OCI-LY1 (cell line): ENCODE results near the gene SURF2.

ENCODE experiments used
- H2AFZ ChIP-seq: fragments of 200-600 bp; sonication (generic), shearing (Covaris generic); 2 replicates; pipeline ENCODE4 v1.6.0; 2014; ENCODE audit warnings: antibody characterized with exemption, mild to moderate bottlenecking, low read length
- H3F3A ChIP-seq: fragments of 200-600 bp; sonication (generic), shearing (Covaris generic); 2 replicates; pipeline ENCODE4 v1.6.0; 2014; ENCODE audit warnings: mild to moderate bottlenecking, antibody characterized with exemption, low read length, moderate library complexity; ENCODE audit not compliant: insufficient read depth
- H3K27ac ChIP-seq: fragments of 200-600 bp; sonication (generic); 2 replicates; pipeline ENCODE4 v1.5.1; 2014; ENCODE audit warnings: low read length, mixed run types, mild to moderate bottlenecking, low read depth; ENCODE audit not compliant: poor library complexity, severe bottlenecking
- H3K27me3 ChIP-seq: fragments of 200-600 bp; sonication (generic); 2 replicates; pipeline ENCODE4 v1.6.0; 2014; ENCODE audit warnings: antibody characterized with exemption, mild to moderate bottlenecking, low read length, moderate library complexity; ENCODE audit not compliant: insufficient read depth
- H3K36me3 ChIP-seq: fragments of 200-600 bp; sonication (generic); 2 replicates; pipeline ENCODE4 v1.6.1; 2014; ENCODE audit warnings: mild to moderate bottlenecking, antibody characterized with exemption, low read length, moderate library complexity, mixed read lengths; ENCODE audit not compliant: insufficient read depth
- H3K4me1 ChIP-seq: fragments of 200-600 bp; sonication (generic); 2 replicates; pipeline ENCODE4 v1.5.1; 2014; ENCODE audit warnings: mild to moderate bottlenecking, low read length, moderate library complexity; ENCODE audit not compliant: insufficient read depth, severe bottlenecking
- H3K4me2 ChIP-seq: fragments of 200-600 bp; sonication (generic), shearing (Covaris generic); 2 replicates; pipeline ENCODE4 v1.6.1; 2014; ENCODE audit warnings: low read length
- H3K4me3 ChIP-seq: fragments of 200-600 bp; sonication (generic); 2 replicates; pipeline ENCODE4 v1.5.1; 2014; ENCODE audit warnings: low read length, low read depth, mild to moderate bottlenecking, mixed read lengths; ENCODE audit not compliant: poor library complexity, severe bottlenecking
- H3K79me2 ChIP-seq: fragments of 200-600 bp; shearing (Covaris generic); 2 replicates; pipeline ENCODE4 v1.6.1; 2016; ENCODE audit warnings: mixed run types, low read length, mixed read lengths; ENCODE audit not compliant: insufficient read depth
- H3K9ac ChIP-seq: fragments of 200-600 bp; sonication (generic), shearing (Covaris generic); 2 replicates; pipeline ENCODE4 v1.6.1; 2014; ENCODE audit warnings: mild to moderate bottlenecking, low read length, mixed read lengths
- H3K9me2 ChIP-seq: fragments of 200-600 bp; sonication (generic), shearing (Covaris generic); 2 replicates; pipeline ENCODE4 v1.6.1; 2014; ENCODE audit warnings: low read depth, mild to moderate bottlenecking, low read length, mixed read lengths
- H3K9me3 ChIP-seq: fragments of 200-600 bp; shearing (Covaris generic); 2 replicates; pipeline ENCODE4 v1.6.1; 2014; ENCODE audit warnings: low read length, mixed read lengths
- H4K20me1 ChIP-seq: fragments of 200-600 bp; sonication (generic), shearing (Covaris generic); 2 replicates; pipeline ENCODE4 v1.6.0; 2016; ENCODE audit warnings: mild to moderate bottlenecking, low read length; ENCODE audit not compliant: insufficient read depth
- EZH2 ChIP-seq: fragments of 200-600 bp; sonication (generic), shearing (Covaris generic); IDR thresholded peaks from 2 replicates; pipeline ENCODE4 v1.8.0; 2017; ENCODE audit warnings: borderline replicate concordance, mixed run types, mild to moderate bottlenecking, antibody characterized with exemption, low read length, moderate library complexity, mixed read lengths
- TF ChIP-seq, protein P1 (sequence below): fragments of 200-600 bp; sonication (generic), shearing (Covaris generic); IDR thresholded peaks from 2 replicates; pipeline ENCODE4 v1.5.1; 2017; ENCODE audit warnings: mild to moderate bottlenecking, antibody characterized with exemption, low read length, moderate library complexity, mixed read lengths

The SURF2 gene

DNA sequence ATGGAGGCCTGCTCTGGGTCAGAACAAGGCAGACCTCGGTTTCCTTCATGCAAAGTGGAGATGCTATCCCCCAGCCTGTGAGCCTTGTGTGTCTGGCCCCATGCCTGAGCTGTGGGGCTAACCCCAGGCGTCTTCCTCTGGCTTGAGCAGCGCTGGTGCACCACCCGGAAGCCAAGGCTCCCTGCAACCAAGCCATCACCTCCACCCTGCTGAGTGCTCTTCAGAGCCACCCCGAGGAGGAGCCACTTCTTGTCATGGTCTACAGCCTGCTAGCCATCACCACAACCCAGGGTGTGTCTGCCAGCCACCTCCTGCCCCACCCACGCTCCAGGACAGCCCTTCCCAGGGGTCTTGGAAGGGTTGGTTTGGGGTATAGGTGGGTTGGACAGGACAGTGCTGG lies 45.2 kb downstream of the SURF2 start:
- peaks cover 31% of the 10 kb centered on the region for H3K36me3 ChIP-seq
- no peak overlapping the region for H3K9ac ChIP-seq
- H3F3A ChIP-seq = no peaks in the 10 kb centered on the region
- no peak overlapping the region for H3K4me3 ChIP-seq
- peaks cover 5% of the 10 kb centered on the region for H3K27me3 ChIP-seq
- H4K20me1 ChIP-seq = no peaks in the 10 kb centered on the region
- H3K9me3 ChIP-seq = no peaks in the 10 kb centered on the region
- no peaks in the 10 kb centered on the region for H3K4me1 ChIP-seq
- H2AFZ ChIP-seq = no peak overlapping the region
- no peaks in the 10 kb centered on the region for H3K9me2 ChIP-seq
- no peaks in the 10 kb centered on the region for H3K79me2 ChIP-seq
- no peak overlapping the region for H3K27ac ChIP-seq
- no peak for TF ChIP-seq EZH2
- TF ChIP-seq, protein P1, sequence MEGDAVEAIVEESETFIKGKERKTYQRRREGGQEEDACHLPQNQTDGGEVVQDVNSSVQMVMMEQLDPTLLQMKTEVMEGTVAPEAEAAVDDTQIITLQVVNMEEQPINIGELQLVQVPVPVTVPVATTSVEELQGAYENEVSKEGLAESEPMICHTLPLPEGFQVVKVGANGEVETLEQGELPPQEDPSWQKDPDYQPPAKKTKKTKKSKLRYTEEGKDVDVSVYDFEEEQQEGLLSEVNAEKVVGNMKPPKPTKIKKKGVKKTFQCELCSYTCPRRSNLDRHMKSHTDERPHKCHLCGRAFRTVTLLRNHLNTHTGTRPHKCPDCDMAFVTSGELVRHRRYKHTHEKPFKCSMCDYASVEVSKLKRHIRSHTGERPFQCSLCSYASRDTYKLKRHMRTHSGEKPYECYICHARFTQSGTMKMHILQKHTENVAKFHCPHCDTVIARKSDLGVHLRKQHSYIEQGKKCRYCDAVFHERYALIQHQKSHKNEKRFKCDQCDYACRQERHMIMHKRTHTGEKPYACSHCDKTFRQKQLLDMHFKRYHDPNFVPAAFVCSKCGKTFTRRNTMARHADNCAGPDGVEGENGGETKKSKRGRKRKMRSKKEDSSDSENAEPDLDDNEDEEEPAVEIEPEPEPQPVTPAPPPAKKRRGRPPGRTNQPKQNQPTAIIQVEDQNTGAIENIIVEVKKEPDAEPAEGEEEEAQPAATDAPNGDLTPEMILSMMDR = no peak
- no peak overlapping the region for H3K4me2 ChIP-seq

DNA sequence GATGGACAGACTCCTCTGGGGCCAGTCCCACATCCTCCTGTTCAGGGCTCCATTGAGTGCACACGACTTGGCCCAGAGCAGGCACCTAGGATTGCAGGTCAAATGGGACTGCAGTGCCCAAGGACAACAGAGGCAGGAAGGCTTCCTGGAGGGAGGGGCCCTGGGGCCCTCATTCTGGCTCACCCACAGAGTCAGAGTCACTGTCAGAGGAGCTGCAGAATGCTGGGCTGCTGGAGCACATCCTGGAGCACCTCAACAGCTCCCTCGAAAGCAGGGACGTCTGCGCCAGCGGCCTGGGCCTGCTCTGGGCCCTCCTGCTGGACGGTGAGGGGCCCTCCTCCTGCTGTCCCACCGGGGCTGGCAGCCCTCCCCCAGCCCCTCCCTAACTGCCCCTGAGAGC lies 46.3 kb downstream of the SURF2 start:
- no peaks in the 10 kb centered on the region for H4K20me1 ChIP-seq

DNA sequence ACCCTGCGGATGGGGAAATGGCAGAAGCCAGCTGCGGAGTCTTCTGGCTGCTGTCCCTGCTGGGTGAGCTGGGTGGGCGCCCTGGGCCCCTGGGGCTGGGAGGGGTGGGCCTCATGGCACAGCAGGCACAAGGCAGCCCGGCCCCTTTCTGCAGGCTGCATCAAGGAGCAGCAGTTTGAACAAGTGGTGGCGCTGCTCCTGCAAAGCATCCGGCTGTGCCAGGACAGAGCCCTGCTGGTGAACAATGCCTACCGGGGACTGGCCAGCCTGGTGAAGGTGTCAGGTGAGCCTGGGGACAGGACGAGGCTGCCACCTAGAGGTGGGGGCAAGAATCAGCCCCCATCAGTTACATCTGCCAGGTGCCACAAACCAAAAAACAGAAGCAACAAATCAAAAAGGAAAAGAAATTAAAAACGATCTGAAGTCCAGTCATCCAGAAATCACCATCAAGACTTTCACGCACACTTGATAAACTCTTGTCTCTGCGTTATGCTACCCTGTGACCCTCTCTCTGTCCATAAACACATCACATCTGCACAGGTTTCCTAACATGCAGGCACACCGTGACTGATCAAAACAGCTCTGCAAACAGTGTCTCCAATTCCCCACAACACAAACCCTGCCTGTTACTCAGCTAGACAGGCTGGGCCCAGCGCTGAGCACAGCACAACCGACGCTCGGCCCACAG lies 47.6 kb downstream of the SURF2 start:
- Histone ChIP-seq H3F3A (no peaks in the 10 kb centered on the region), H2AFZ (no peak overlapping the region), H3K9ac (no peak overlapping the region), H3K27ac (no peak overlapping the region), H3K4me1 (no peaks in the 10 kb centered on the region), H3K36me3 (peaks cover 50% of the 10 kb centered on the region), H3K4me3 (no peak overlapping the region), H3K4me2 (no peak overlapping the region), H4K20me1 (no peaks in the 10 kb centered on the region), H3K9me3 (no peaks in the 10 kb centered on the region), H3K79me2 (no peaks in the 10 kb centered on the region), H3K27me3 (no peaks in the 10 kb centered on the region), H3K9me2 (no peaks in the 10 kb centered on the region)
- TF ChIP-seq, protein P1 = peak; percentile 91
- no peak for TF ChIP-seq EZH2

More for the DNA sequence above, 46.3 kb downstream of the SURF2 start:
- Histone ChIP-seq H3K79me2 (no peaks in the 10 kb centered on the region), H3K9ac (no peak overlapping the region), H2AFZ (no peak overlapping the region), H3K4me3 (no peak overlapping the region), H3K4me1 (no peaks in the 10 kb centered on the region), H3K9me2 (no peaks in the 10 kb centered on the region), H3K36me3 (peaks cover 41% of the 10 kb centered on the region), H3K4me2 (no peak overlapping the region), H3K27me3 (no peaks in the 10 kb centered on the region), H3K9me3 (no peaks in the 10 kb centered on the region), H3F3A (no peaks in the 10 kb centered on the region), H3K27ac (no peak overlapping the region)
- TF ChIP-seq EZH2 = no peak
- TF ChIP-seq, protein P1 = no peak
